GM19328 (cell line): ENCODE measurements around the gene SLC49A3.
"Not testable (repeated sequence)": the region's sequence is repeated elsewhere in the genome, so short reads cannot be mapped to it uniquely, and the experiment has no call there.

ENCODE experiments used
- ATAC-seq: cut with Tn5 transposase; IDR thresholded peaks from one replicate; pipeline ENCODE4 v1.9.1; 2021; ENCODE audit warnings: mild to moderate bottlenecking, moderate library complexity; ENCODE audit not compliant: unreplicated experiment

The SLC49A3 gene

DNA sequence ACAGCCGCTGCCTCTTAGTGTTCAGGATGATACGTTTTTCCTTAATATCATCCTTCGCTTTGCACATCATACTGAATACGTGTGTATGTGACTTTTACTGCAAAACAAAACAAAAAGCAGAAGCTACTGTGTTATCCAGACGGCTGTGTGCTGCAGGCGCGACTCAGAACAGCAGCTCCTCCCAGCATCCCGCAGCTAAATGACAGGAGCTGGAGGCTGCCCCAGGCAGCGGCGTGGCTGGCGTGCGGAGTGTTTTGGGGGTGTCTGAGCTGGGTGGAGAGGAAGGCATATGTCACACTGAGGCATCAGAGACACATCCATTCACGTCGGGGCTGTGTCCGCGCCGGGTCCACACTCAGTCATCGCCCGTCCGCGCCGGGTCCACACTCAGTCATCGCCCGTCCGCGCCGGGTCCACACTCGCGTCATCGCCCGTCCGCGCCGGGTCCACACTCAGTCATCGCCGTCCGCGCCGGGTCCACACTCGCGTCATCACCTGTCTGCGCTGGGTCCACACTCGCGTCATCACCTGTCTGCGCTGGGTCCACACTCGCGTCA, 33.3 kb upstream of the SLC49A3 start:
- ATAC-seq: no peak

DNA sequence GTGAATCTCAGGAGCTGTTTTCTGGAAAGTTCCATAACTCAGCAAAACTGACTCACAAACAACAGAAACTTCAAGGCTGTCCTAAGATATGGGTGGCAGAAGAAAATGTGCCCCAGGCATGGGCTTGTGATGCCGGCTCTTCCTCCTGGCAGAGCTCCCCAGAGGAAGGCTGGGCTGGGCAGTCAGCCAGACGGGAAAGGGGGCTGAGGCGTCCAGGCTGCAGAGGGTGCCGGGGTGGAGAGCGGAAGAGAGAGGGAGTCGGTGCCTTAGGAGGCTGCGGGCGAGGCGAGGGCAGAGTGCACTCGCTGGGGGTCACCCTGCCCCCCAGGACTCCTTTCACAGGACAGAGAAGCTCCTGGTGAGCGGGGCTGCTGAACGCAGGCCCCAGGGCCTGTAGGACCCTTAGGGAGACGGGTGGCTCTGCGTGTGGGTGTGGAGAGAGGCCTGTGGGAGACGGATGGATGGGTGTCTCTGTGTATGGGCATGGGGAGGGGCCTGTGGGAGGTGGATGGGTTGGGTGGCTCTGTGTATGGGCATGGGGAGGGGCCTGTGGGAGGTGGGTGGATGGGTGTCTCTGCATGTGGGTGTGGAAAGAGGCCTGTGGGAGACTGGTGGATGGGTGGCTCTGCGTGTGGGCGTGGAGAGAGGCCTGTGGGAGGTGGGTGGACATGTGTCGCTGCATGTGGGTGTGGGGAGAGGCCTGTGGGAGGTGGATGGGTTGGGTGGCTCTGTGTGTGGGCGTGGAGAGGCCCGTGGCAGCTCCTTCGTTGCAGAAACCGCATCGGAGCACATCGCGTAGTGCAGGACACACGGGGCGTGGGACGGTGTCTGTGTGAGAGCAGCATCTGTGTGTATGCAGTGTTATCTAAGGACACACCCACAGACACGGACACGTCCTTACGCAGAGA, 32.6 kb upstream of the SLC49A3 start:
- ATAC-seq: no peak

- no peak for ATAC-seq
These were observed 31.3 kb upstream of the SLC49A3 start for GRCh38 chr4:720111-720860.

GRCh38 chr4:718460-718859, 29.5 kb upstream of the SLC49A3 start:
- no peak for ATAC-seq

DNA sequence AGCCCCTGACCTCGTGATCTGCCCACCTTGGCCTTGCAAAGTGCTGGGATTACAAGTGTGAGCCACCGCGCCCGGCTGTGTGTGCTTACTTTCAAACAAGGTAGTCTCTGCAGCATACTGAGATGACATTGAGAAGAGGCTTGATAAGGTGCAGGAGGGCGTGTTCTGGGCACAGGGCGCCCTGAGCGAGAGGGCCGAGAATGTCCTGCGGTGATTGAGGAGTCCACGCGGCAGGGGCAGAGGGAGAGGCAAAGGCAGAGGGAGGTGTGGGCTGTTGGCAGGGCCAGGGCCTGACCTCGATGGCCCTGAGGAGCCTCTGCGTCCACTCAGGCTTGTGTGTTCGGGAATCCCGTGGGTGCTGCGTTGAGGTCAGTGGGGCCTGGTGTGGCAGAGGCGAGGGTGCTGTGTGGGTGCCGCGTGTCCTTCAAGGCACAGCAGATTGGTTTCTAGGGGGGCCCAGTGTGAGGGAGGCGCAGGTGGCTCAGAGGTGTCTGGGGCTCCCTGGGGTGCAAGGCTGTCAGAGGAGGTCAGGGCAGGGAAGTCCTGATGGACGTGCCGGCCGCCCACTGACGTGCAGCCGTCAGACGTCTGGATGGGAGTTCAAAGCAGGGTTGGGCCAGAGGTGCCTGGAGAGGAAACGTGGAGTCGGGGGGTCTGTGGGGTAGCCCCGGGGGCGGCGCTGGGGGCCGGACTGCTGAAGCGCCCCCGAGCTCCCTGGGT, 28.8 kb upstream of the SLC49A3 start:
- ATAC-seq: no peak

GRCh38 chr4:714087-714486, 25.1 kb upstream of the SLC49A3 start:
- no peak for ATAC-seq

DNA sequence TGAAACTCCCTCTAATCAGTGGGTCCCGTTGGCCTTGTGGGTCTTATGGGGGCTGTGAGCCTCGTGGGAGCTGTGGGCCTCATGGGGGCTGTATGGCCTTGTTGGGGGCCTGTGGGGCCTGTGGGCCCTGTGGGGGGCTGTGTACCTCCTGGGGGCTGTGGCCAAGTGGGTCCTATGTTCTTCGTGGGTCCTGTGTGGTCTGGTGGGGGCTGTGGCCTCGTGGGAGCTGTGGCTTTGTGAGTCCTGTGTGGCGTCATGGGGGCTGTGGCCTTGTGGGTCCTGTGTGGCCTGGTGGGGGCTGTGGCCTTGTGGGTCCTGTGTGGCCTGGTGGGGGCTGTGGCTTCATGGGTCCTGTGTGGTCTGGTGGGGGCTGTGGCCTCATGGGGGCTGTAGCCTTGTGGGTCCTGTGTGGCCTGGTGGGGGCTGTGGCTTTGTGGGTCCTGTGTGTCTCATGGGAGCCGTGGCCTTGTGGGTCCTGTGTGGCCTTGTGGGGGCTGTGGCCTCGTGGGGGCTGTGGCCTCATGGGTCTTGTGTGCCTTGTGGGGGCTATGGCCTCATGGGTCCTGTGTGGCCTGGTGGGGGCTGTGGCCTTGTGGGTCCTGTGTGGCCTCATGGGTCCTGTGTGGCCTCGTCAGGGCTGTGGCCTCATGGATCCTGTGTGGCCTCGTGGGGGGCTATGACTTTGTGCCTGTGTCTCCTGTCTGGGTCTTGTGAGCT, 24.1 kb upstream of the SLC49A3 start:
- ATAC-seq: no peak

GRCh38 chr4:712093-712492, 23.1 kb upstream of the SLC49A3 start:
- no peak for ATAC-seq

- ATAC-seq: no peak
These were observed 22.0 kb upstream of the SLC49A3 start for GRCh38 chr4:710916-711315.

- no peak for ATAC-seq
These were observed 21.2 kb upstream of the SLC49A3 start for GRCh38 chr4:710116-710515.

DNA sequence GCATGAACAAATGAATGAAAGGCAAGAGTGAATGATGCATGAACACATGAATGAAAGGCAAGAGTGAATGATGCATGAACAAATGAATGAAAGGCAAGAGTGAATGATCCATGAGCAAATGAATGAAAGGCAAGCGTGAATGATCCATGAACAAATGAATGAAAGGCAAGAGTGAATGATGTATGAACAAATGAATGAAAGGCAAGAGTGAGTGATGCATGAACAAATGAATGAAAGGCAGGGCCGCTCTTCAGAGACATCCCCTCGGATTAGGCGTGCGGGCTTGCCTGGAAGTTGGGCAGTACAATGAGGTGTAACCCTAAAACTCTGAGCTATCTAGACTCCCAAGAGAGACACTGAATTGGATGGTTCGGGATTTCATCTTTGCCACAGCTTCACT, 20.4 kb upstream of the SLC49A3 start:
- no peak for ATAC-seq

GRCh38 chr4:708631-708933, 19.6 kb upstream of the SLC49A3 start:
- ATAC-seq: no peak

DNA sequence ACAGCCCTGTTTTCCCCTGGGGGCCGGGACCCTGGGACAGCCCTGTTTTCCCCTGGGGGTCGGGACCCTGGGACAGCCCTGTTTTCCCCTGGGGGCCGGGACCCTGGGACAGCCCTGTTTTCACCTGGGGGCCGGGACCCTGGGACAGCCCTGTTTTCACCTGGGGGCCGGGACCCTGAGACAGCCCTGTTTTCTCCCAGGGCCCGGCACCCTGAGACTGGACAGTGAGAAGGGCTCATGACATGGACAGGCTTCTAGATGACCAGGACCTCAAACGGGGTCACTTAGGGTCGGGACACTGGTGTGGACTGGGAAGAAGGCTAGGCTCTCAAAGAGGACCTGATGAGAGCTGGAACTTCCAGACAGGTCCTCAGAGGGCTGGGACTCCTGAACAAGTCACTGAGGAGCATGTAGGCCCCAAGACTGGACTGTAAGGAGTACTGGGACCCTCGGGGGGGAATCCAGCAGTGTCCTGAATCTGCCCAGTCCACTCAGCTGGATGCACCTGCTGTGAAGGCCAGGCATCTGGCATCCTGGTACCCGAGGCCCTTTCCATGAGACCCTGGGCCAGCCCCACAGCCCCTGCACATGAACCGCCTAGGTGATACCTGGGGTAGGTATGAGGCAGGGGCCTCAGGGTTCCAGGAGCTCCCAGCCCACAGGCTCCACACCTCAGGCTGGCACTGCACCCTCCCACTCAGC, 19.1 kb upstream of the SLC49A3 start:
- ATAC-seq: no peak

DNA sequence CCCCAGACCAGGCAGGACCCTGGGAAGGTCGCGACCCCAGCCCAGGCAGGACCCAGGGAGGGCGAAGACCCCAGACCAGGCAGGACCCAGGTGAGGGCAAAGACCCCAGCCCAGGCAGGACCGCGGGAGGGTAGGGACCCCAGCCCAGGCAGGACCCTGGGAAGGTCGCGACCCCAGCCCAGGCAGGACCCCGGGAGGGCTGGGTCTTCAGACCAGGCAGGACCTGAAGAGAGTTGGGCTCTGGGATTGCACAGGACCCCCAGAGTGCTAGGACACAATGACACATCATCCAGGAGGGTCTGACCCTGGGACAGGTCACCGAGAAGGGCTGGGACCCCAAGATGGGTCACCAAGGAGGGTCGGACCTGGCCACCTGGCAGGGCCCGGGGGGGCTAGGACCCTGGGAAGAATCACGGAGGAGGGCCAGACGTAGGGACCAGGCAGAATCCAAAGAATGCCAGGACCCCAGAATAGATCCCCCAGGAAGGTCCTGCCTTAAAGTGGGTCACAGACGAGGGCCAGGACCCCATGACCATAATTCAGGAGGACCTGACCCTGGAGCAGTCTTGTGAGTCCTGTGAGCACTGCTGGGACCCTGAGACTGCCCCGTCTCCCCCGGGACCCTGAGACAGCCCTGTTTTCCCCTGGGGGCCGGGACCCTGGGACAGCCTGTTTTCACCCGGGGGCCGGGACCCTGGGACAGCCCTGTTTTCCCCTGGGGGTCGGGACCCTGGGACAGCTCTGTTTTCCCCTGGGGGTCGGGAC, 18.1 kb upstream of the SLC49A3 start:
- no peak for ATAC-seq

- not testable (repeated sequence) for ATAC-seq
These were observed 17.2 kb upstream of the SLC49A3 start for GRCh38 chr4:706083-706633.

DNA sequence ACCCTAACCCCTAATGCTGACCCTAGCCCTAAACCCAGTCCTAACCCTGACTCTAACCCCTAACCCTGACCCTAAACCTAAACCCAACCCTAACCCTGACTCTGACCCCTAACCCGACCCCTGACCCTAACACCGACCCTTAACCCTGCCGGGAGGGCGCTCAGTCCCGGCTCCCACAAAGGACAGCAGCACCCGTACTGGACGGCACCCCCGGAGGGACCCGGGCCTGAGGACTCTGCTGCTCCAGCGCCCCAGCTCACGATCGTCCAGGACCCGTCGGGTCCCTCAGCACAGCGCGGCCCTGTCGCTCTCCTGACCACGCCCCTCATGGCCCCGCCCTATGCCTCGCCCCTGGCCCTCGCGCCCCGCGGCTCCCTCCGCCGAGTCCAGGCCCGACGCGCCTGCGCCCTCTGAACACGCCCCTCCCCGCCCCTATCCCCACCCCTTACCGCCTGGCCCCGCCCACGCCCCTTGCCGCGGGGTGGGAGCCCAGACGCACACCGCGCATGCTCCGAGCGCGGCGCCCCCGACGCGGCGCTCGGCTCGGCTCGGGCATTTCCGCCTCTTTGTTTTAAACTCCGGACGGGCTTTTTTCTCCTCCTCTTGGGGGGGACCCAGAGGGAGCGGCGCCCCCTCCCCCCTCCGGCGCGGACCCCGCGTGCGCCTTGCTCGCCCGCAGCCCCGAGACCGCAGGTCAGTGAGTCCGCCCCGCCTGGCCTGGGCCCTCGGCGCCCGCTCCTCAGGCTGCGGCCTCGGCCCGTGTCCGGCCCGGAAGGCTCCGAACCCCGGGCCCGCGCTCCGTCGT, 16.5 kb upstream of the SLC49A3 start, which contains the start of gene PCGF3:
Gene PCGF3, plus strand, starts transcription at position 555 of the 805 bp plus-strand sequence. CDS start 27,849 bp downstream, outside the sequence.
- peak; percentile 91 for ATAC-seq

DNA sequence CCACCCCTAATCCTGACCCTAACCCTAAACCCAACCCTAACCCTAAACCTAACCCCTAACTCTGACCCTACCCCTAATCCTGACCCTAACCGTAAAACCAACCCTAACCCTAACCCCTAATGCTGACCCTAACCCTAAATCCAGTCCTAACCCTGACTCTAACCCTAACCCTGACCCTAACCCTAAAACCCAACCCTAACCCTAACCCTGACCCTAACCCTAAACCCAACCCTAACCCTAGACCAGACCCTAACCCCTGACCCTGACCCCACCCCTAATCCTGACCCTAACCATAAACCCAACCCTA, 16.0 kb upstream of the SLC49A3 start:
- ATAC-seq: no peak

DNA sequence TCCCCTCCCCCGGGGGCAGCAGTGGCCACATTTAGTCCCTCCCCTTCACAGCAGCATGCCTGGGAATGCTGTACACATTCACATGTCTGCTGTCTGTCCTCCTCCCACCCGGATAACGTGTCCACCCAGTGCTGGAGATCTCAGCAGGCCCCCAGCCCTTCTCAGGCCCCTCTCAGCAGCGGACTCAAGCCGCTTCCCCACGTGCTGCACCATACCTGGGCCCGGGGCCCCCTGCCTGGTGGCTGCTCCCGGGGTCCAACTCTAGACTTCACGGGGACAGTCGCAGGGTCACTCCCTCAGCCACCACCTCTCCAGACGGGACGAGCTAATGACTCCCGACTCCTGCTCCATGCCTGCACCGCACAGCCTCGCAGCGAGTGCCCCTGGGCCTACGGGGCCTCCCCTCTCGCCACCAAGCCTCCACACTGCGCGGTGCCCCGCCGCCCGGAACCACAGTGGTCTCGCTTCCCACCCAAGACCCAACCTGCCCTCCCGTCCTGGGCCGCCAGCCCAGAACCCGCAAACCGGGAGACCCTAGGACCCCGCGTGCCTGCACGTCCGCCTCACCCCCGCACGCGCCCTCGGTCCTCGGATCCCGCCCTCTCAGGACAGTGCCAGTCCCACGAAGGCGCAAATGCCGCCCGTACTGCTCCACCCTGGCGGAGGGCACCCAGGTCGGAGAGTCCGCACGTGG, 15.4 kb upstream of the SLC49A3 start:
- no peak for ATAC-seq
